ENCODE results near the gene CLTRN. TPM values are rescaled to one million over a fixed set of nuclear protein-coding genes. Genes with fewer than 3 reads are reported as not detected.
A peak's percentile ranks its signal among the peaks of the same experiment; 100 is the strongest.

Gene CLTRN
- total RNA-seq, 1 donor from 2014 or later, result 0.50 TPM

- TF ChIP-seq CTCF (IDR thresholded peaks at IDR 0.05; ENCODE audit: insufficient read depth, low read length, poor library complexity, severe bottlenecking), result no peak
- H3K4me3 ChIP-seq (ENCODE audit: low read depth, low read length), result no peak overlapping the region
- H3K27me3 ChIP-seq (ENCODE audit: control insufficient read depth, insufficient read depth, low read length), result no peaks in the 10 kb centered on the region
- H3K36me3 ChIP-seq (ENCODE audit: control insufficient read depth, insufficient read depth, low read length), result no peaks in the 10 kb centered on the region
- DNase-seq (ENCODE audit: low read depth), result no peak
Measured at GRCh38 chrX:15678339-15678738, 13.7 kb upstream of the CLTRN start.

- no peak for DNase-seq (ENCODE audit: low read depth)
- Histone ChIP-seq H3K27me3 (ENCODE audit: control insufficient read depth, insufficient read depth, low read length) (no peaks in the 10 kb centered on the region), H3K36me3 (ENCODE audit: control insufficient read depth, insufficient read depth, low read length) (no peaks in the 10 kb centered on the region), H3K4me3 (ENCODE audit: low read depth, low read length) (no peak overlapping the region)
- no peak for TF ChIP-seq CTCF (IDR thresholded peaks at IDR 0.05; ENCODE audit: insufficient read depth, low read length, poor library complexity, severe bottlenecking)
Measured at GRCh38 chrX:15676886-15677285, 12.3 kb upstream of the CLTRN start.

- peak; percentile 49 for DNase-seq (ENCODE audit: low read depth)
- H3K27me3 ChIP-seq (ENCODE audit: control insufficient read depth, insufficient read depth, low read length), result no peaks in the 10 kb centered on the region
Measured at GRCh38 chrX:15675490-15675921, 10.9 kb upstream of the CLTRN start.

GRCh38 chrX:15674841-15675489, 10.4 kb upstream of the CLTRN start:
- Histone ChIP-seq H3K36me3 (ENCODE audit: control insufficient read depth, insufficient read depth, low read length) (no peaks in the 10 kb centered on the region), H3K27me3 (ENCODE audit: control insufficient read depth, insufficient read depth, low read length) (no peaks in the 10 kb centered on the region), H3K4me3 (ENCODE audit: low read depth, low read length) (peak overlapping the region; percentile 66)
- no peak for TF ChIP-seq CTCF (IDR thresholded peaks at IDR 0.05; ENCODE audit: insufficient read depth, low read length, poor library complexity, severe bottlenecking)
- DNase-seq (ENCODE audit: low read depth), result peak; percentile 89

More at GRCh38 chrX:15675490-15675921, 10.9 kb upstream of the CLTRN start:
- Histone ChIP-seq H3K4me3 (ENCODE audit: low read depth, low read length) (peak overlapping the region; percentile 66), H3K36me3 (ENCODE audit: control insufficient read depth, insufficient read depth, low read length) (no peaks in the 10 kb centered on the region)
- no peak for TF ChIP-seq CTCF (IDR thresholded peaks at IDR 0.05; ENCODE audit: insufficient read depth, low read length, poor library complexity, severe bottlenecking)

- no peaks in the 10 kb centered on the region for H3K27me3 ChIP-seq (ENCODE audit: control insufficient read depth, insufficient read depth, low read length)
- peak overlapping the region; percentile 66 for H3K4me3 ChIP-seq (ENCODE audit: low read depth, low read length)
- TF ChIP-seq CTCF (IDR thresholded peaks at IDR 0.05; ENCODE audit: insufficient read depth, low read length, poor library complexity, severe bottlenecking), result no peak
- no peak for DNase-seq (ENCODE audit: low read depth)
- no peaks in the 10 kb centered on the region for H3K36me3 ChIP-seq (ENCODE audit: control insufficient read depth, insufficient read depth, low read length)
Measured at GRCh38 chrX:15674514-15674840, 9.9 kb upstream of the CLTRN start.

GRCh38 chrX:15673970-15674369, 9.4 kb upstream of the CLTRN start:
- H3K4me3 ChIP-seq (ENCODE audit: low read depth, low read length), result peak overlapping the region; percentile 66
- H3K36me3 ChIP-seq (ENCODE audit: control insufficient read depth, insufficient read depth, low read length), result no peaks in the 10 kb centered on the region
- DNase-seq (ENCODE audit: low read depth), result no peak
- no peak for TF ChIP-seq CTCF (IDR thresholded peaks at IDR 0.05; ENCODE audit: insufficient read depth, low read length, poor library complexity, severe bottlenecking)
- H3K27me3 ChIP-seq (ENCODE audit: control insufficient read depth, insufficient read depth, low read length), result no peaks in the 10 kb centered on the region

All from kidney epithelial cell (primary cell).